ENCODE measurements around the gene RALGAPA2. TPM values are rescaled to one million over a fixed set of nuclear protein-coding genes. Genes with fewer than 3 reads are reported as not detected.

The RALGAPA2 gene
- polyA plus RNA-seq, 2 of the 4 experiments (the other 2 are of a cell fraction): 4.0 to 4.7 TPM

DNA sequence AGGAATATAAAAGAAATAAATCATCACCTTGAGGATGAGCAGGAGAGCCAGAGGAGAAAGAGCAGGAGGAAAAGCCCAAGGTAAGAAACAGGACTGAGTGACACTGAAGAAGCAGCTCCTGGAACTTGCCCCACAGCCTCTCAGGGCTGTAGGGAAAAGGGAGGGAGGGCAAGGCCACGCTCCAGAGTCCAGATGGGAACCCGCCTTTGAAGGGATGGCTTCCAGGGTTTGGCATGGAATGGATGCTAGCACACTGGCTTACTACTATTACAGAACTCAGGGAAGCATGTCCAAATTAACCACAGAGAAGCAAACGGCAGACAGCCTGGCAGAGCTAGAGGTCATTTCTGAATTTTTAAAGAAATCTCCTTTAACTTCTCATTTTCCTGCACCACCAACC is 26.8 kb downstream of the RALGAPA2 start (continued):
- TF ChIP-seq REST (IDR thresholded peaks at IDR 0.05) (no peak), KDM1A (IDR thresholded peaks at IDR 0.05; ENCODE audit: low read depth) (no peak)

DNA sequence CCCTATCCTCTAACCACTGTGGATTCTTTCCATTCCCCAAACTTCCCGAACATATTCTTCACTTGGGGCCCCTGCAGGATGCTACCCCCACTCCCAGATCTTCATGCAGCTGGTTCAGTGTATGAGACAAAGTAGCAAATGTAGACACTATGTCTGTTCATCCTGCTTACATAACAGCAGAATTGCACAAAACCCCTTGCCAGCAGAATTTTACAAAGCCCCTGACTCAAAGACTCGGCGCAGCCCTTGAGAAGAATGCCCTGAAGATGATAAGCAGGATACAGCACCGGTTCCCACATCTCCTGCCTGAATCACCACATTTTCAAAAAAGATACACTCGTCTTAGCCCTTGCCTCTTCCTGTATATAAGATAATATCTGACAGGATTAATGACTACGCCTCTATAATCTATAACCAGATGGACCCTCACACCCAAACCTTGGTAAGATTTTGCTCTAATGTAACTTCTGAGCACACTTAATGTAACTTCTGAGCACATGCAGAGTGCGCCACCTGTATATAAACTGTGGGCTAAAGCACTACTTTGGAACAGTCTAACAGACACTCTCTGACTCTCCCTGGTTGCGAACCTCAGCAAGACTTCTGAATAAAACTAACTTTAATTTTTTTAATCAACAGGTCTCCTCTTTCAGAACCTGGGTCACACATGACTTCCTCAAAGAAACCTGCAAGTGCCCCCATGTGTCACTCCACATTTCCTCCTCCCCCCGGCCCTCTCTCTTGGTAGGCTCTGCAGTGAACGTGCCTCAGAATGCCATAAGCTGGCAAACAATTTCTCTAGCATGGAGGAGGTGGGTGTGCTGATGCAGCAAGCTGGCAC is 28.7 kb downstream of the RALGAPA2 start:
- 77% methylated on average over 10 of the region's 10 CpGs for WGBS (ENCODE audit: missing lambda C conversion rate)
- ATAC-seq (no peak), FAIRE-seq (no peak), DNase-seq (ENCODE audit: low read depth in 1 of 2, low spot score in 1 of 2) (no peak)
- no peak overlapping the region for H3K4me3 ChIP-seq
- H3K9me3 ChIP-seq: no peaks in the 10 kb centered on the region
- ChIA-PET POLR2A (no interaction called here), CTCF (no interaction called here)
- TF ChIP-seq FOXS1 (CRISPR knock-in tag; IDR thresholded peaks at IDR 0.05) (no peak), MYC (IDR thresholded peaks at IDR 0.05; ENCODE audit: borderline replicate concordance, low read length) (no peak), HES2 (IDR thresholded peaks at IDR 0.05) (no peak), HOXB13 (CRISPR knock-in tag; IDR thresholded peaks at IDR 0.05; ENCODE audit: low read depth) (no peak), SREBF2 (IDR thresholded peaks at IDR 0.05) (no peak), NFE2L2 (conservative IDR thresholded peaks at IDR 0.05; ENCODE audit: low read length) (no peak), BHLHE40 (IDR thresholded peaks at IDR 0.05; ENCODE audit: low read depth, low read length) (no peak), MAZ (IDR thresholded peaks at IDR 0.05; ENCODE audit: borderline replicate concordance, low read depth, low read length) (no peak)
- TF ChIP-seq, protein P1, sequence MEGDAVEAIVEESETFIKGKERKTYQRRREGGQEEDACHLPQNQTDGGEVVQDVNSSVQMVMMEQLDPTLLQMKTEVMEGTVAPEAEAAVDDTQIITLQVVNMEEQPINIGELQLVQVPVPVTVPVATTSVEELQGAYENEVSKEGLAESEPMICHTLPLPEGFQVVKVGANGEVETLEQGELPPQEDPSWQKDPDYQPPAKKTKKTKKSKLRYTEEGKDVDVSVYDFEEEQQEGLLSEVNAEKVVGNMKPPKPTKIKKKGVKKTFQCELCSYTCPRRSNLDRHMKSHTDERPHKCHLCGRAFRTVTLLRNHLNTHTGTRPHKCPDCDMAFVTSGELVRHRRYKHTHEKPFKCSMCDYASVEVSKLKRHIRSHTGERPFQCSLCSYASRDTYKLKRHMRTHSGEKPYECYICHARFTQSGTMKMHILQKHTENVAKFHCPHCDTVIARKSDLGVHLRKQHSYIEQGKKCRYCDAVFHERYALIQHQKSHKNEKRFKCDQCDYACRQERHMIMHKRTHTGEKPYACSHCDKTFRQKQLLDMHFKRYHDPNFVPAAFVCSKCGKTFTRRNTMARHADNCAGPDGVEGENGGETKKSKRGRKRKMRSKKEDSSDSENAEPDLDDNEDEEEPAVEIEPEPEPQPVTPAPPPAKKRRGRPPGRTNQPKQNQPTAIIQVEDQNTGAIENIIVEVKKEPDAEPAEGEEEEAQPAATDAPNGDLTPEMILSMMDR (IDR thresholded peaks at IDR 0.05): no peak
- H3K4me1 ChIP-seq: no peaks in the 10 kb centered on the region
- no peak overlapping the region for H3K27ac ChIP-seq
- no peak overlapping the region for H3K4me2 ChIP-seq

GRCh38 chr20:20683020-20683419 is 29.4 kb downstream of the RALGAPA2 start:
- H3K4me2 ChIP-seq: no peak overlapping the region
- WGBS (ENCODE audit: missing lambda C conversion rate): 75% methylated on average over 9 of the region's 9 CpGs
- FAIRE-seq (no peak), DNase-seq (ENCODE audit: low read depth in 1 of 2, low spot score in 1 of 2) (no peak), ATAC-seq (no peak)
- no peak overlapping the region for H3K27ac ChIP-seq
- H3K4me3 ChIP-seq: no peak overlapping the region
- ChIA-PET POLR2A (no interaction called here), CTCF (no interaction called here)
- no peaks in the 10 kb centered on the region for H3K4me1 ChIP-seq
- no peaks in the 10 kb centered on the region for H3K9me3 ChIP-seq
- no peak for TF ChIP-seq POLR2A (IDR thresholded peaks at IDR 0.05; ENCODE audit: low read length)
- TF ChIP-seq EP300 (IDR thresholded peaks at IDR 0.05): no peak
- TF ChIP-seq MAFK (IDR thresholded peaks at IDR 0.05; ENCODE audit: partially characterized antibody): no peak
- no peak for TF ChIP-seq REST (IDR thresholded peaks at IDR 0.05)
- TF ChIP-seq HOXA7 (CRISPR knock-in tag; IDR thresholded peaks at IDR 0.05): no peak
- TF ChIP-seq ZFP36 (IDR thresholded peaks at IDR 0.05; ENCODE audit: borderline replicate concordance, partially characterized antibody): no peak
- no peak for TF ChIP-seq HOXB13 (CRISPR knock-in tag; IDR thresholded peaks at IDR 0.05; ENCODE audit: low read depth)
- TF ChIP-seq, protein P1 (IDR thresholded peaks at IDR 0.05): no peak
- TF ChIP-seq MAX (IDR thresholded peaks at IDR 0.05): no peak
- no peak for TF ChIP-seq KDM5A (IDR thresholded peaks at IDR 0.05)
- TF ChIP-seq JUNB (IDR thresholded peaks at IDR 0.05): no peak
- TF ChIP-seq FOSL2 (IDR thresholded peaks at IDR 0.05): no peak
- no peak for TF ChIP-seq FOSL2 (CRISPR knock-in tag; IDR thresholded peaks at IDR 0.05)
- TF ChIP-seq TP53 (CRISPR knock-in tag; IDR thresholded peaks at IDR 0.05): no peak
